NCI-H82 treated with DMSO at 0.1 percent for 48 hours (cell line): ENCODE results near the gene PPP3R1.
A peak's percentile ranks its signal among the peaks of the same experiment; 100 is the strongest.
"Not testable (repeated sequence)": the region's sequence is repeated elsewhere in the genome, so short reads cannot be mapped to it uniquely, and the experiment has no call there.

ENCODE experiments used
- DNase-seq: peaks from one replicate; lab custom pipeline; 2025; ENCODE audit not compliant: unreplicated experiment; lab: John Stamatoyannopoulos, UW

PPP3R1 gene

DNA sequence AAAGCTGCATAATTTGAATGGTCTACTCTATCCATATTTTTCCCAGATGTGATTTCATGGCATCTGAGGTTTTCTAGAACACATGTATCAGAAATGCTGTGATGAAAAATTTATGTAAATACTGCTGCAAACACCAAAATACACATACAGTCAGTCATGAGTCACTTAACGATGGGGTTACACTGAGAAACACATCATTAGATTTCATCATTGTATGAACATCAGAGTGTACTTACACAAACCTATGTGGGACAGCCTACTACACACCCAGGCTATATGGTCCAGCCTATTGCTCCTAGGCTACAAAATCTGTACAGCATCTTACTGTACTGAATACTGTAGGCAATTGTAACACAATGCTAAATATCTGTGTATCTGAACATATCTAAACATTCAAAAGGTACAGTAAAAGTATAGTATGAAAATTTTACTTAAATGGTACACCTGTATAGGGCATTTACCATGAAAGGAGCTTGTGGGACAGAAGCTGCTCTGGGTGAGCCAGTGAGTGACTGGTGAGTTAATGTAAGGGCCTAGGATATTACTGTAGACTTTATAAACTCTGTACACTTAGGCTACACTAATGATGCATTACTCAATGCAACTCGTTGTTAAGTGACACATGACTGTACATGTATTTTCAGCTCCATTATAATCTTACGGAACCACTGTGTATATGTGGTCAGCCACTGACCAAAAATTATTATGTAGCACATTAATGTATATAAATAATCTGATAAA is 61.2 kb downstream of the PPP3R1 start:
- no peak for DNase-seq

DNA sequence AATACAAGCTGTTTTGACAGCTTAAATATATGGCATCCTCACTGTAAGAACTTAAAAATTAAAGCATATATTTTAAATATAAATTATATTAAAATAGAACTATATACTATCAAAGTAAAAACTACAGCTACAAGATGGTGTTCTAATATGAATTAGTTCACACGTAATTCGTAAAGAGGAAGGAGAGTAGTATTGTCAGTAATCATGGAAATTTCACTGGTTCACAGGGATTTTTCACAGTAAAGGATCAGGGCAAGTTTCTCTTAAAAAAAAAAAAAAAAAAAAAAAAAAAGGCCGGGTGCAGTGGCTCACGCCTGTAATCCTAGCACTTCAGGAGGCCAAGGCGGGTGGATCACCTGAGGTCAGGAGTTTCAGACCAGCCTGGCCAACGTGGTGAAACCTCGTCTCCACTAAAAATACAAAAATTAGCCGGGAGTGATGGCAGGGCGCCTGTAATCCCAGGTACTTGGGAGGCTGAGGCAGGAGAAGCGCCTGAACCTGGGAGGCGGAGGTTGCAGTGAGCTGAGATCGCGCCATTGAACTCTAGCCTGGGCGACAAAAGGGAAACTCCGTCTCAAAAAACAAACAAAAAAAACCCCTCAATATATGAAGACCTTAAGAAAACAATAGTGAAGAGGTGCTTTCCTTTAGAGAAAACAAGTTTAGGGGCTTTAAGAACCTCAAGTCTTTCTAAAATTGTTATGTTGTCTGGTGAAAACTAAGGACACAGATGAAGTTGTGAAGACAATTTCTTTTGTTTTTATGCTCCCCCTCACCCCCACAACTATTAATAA is 62.1 kb downstream of the PPP3R1 start:
- no peak for DNase-seq

GRCh38 chr2:68188831-68189230 is 63.5 kb downstream of the PPP3R1 start:
- DNase-seq, result peak; percentile 69

GRCh38 chr2:68187329-68187728 is 65.0 kb downstream of the PPP3R1 start:
- DNase-seq, result no peak

GRCh38 chr2:68185541-68186164 is 66.7 kb downstream of the PPP3R1 start:
- peak; percentile 24 for DNase-seq

GRCh38 chr2:68182902-68183301 is 69.4 kb downstream of the PPP3R1 start:
- DNase-seq, result no peak

GRCh38 chr2:68178954-68179627 is 73.2 kb downstream of the PPP3R1 start:
- no peak for DNase-seq

DNA sequence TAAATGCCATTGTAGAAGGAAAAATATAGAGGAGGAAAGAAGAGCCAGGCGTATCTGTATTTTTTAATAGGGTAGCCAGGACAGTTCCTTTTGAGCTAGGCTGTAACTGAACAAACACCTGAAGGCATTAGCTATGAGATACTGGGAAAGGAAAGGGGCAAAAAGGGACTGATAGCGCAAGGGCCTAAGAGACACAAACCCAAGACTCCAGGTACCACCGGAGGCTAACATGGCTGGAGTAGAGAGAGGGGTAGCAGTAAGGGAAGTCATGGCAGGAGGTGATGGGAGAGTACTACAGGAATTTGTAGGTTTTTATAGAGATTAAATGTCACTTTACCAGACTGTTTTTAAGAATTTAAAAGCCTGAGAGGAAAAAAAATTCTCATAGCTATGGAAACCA is 73.9 kb downstream of the PPP3R1 start:
- DNase-seq, result no peak

DNA sequence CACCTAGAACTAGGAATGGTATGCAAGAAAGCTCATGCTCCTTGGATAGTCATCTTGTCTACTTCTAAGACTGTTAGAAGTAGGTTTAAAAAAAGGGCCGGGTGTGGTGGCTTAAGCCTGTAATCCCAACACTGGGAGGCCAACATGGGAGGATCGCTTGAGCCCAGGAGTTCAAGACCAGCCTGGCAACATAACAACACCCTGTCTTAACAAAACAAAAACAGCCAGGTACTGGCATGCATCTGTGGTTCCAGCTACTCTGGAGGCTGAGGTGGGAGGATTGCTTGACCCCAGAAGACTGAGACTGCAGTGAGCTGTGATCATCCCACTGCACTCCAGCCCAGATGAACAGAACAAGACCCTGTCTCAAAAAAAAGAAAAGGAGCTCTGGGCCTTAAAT is 74.8 kb downstream of the PPP3R1 start:
- no peak for DNase-seq

GRCh38 chr2:68176657-68177056 is 75.7 kb downstream of the PPP3R1 start:
- DNase-seq, result no peak

DNA sequence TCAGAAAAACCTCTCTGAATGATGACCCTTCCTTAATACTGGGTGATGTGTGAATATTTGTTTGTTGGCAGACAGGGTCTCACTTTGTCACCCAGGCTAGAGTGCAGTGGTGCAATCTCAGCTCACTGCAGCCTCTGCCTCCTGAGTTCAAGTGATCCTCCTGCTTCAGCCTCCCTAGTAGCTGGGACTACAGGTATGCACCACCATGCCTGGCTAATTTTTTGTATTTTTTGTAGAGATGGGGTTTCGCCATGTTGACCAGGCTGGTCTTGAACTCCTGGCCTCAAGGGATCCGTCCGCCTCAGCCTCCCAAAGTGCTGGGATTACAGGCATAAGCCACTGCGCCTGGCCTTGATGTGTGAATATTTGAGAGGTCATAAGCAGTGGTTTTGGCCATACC is 77.1 kb downstream of the PPP3R1 start:
- not testable (repeated sequence) for DNase-seq

- DNase-seq, result no peak
These were observed 79.2 kb downstream of the PPP3R1 start for GRCh38 chr2:68172990-68173700.

DNA sequence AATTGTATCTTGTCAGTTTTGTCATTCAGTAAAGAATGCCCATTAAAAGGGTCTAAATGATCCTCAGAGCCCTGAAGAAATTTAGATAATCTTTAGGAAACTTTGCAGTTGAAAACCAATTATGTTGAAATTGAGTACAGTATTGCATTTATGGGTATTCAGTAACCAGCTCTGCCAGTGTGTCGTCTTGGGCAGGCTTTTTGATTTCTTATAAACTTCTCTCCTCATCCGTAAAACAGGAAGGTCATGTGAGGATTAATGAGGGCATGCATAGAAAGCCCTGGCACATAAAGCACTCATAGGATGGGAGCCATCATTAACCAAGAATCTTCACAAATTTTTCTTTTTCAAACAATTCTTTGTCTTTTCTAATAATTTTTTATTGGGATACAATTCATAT is 79.8 kb downstream of the PPP3R1 start:
- no peak for DNase-seq

DNA sequence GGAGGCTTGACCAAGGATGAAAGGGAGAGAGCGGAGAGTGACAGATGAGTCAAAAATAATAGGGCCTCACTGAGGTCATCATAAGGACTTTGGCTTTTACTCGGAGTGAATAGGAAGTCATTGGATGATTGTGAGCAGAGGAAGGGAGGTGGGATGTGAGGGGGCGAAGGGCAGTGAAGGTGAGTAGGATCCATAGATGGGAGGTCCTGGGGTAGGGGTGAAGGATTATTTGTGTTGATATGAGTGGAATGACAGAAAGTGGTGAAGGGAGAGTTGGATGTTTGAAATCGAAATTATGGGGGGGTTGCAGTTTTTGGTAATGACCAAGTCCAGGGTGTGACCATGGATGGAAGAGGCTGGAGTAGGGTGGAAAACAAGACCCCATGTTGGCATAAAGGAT is 80.6 kb downstream of the PPP3R1 start:
- DNase-seq, result no peak

DNA sequence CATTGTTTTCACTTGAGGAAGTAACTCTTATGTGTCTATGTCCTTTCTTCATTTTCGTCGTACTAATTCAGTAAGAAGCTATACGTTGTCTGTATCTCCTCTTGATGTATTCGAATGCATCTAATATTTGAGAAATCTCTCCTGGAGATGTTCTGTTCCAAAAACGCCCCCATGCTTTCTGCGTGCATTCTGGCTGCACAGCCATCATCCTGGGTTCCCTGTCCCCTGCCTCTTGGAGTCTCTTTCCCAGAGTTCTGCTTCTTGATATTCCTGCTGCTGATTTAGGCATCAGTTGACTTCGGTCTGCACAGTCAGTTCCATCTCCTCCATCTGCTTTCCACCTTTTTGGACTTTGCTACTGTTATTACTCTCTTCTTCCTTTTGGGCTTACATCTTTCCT is 81.2 kb downstream of the PPP3R1 start:
- DNase-seq, result no peak

DNA sequence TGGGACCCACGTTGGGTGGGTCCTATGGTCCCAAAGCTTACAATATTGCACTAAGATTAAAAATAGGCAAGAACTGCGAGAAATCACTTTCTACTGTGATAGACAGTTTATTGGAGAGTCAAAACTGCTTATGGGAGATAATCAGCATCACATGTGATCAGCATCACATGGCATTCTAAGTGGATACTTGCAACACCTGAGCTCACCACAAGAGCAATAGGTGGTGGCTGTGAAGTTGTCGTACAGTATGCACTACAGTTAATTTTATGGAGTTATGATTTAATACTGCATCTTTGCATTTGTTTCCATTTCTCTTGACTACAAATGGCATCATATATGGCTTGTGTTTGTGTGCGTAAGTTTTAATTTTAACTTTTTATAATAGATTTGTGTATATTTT is 83.0 kb downstream of the PPP3R1 start:
- DNase-seq, result no peak

DNA sequence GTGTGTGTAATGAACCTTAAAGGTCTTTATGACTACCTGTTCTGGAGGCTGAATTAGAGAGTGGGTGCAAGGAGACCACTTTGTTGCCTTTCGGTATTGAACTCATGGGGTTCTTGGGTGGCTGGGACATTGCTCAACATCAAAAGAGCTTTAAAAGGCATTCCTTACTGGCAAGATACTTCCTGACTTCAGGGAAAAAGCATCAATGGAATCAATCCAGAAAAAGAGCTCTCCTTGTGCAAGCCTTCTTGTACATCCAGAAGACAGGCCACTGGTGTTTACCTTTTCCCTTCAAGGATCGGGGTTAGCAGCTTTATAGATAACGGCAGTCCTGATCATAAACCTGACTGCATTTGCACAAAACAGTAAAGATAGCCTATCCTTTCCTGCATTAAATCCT is 85.1 kb downstream of the PPP3R1 start:
- no peak for DNase-seq

DNA sequence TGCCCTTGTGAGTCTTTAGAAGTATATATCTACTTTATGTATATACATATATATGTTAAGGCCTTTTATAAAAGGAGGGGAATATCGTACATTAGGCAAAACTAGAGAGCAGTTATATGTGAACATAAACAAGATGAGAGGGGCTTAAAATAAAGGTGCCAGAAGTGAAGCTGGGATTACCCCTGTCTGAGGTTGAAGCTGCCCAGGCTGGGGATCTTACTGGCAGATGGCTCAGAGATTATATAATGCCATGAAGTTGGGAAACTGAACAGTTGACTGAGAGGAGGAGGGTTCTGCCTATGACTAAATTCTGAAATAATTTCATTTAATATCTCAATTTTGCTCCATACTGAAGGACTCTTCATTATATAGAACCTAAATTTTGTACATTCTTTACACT is 88.7 kb downstream of the PPP3R1 start:
- DNase-seq, result peak; percentile 69

- no peak for DNase-seq
These were observed 94.2 kb downstream of the PPP3R1 start for GRCh38 chr2:68158134-68158447.

DNA sequence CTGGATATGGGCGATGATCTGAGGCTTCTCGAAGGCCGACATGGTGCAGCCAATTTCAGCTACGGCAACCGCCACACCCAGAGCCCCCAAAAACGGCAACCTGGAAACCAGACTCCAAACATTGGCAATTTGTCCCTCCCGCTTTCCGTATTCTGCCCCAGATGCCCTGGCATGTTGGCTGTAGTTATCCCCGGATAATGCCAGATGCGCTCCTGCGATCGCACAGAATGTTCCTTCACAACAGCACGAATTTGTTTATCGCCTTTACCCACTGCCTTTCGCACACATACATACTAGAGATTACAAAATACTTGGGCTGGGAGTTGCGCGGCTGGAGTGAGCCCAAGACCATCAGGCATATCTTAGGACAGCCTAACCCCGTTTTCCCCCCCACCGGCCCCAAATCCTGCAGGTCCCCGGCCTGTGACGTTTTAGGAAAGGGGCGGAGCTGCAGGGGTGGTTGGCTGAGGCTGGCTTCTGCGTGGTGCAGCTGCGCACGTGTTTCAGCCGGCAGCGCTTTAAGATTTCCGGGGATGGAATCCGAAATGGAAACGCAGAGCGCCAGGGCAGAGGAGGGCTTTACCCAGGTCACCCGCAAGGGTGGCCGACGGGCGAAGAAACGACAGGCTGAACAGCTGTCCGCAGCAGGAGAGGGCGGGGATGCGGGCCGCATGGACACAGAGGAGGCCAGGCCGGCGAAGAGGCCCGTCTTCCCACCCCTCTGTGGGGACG is 94.8 kb downstream of the PPP3R1 start, which contains the start of gene PNO1:
Gene PNO1, plus strand, starts transcription at position 487 of the 732 bp plus-strand sequence. Its CDS starts 47 bp downstream, at position 534.
- peak; percentile 92 for DNase-seq
